Ureter (tissue), 1 donor: ENCODE data around the gene PLEKHG4B. TPM values are rescaled to one million over a fixed set of nuclear protein-coding genes. Genes with fewer than 3 reads are reported as not detected.
"Not testable (repeated sequence)": the region's sequence is repeated elsewhere in the genome, so short reads cannot be mapped to it uniquely, and the experiment has no call there.

ENCODE experiments used
- DNase-seq: peaks from one replicate; pipeline ENCODE4 v3.0.0-alpha.2; 2020; ENCODE audit warnings: low spot score
- total RNA-seq: library from RNA; stranded (reverse); gene quantifications from one replicate; pipeline ENCODE4 v1.2.4, GENCODE V29; 2023
- donor health status: DM: yes; HTN: yes; CAD: no.

PLEKHG4B gene
- total RNA-seq, 1 donor from 2014 or later, result 9.5 TPM

DNA sequence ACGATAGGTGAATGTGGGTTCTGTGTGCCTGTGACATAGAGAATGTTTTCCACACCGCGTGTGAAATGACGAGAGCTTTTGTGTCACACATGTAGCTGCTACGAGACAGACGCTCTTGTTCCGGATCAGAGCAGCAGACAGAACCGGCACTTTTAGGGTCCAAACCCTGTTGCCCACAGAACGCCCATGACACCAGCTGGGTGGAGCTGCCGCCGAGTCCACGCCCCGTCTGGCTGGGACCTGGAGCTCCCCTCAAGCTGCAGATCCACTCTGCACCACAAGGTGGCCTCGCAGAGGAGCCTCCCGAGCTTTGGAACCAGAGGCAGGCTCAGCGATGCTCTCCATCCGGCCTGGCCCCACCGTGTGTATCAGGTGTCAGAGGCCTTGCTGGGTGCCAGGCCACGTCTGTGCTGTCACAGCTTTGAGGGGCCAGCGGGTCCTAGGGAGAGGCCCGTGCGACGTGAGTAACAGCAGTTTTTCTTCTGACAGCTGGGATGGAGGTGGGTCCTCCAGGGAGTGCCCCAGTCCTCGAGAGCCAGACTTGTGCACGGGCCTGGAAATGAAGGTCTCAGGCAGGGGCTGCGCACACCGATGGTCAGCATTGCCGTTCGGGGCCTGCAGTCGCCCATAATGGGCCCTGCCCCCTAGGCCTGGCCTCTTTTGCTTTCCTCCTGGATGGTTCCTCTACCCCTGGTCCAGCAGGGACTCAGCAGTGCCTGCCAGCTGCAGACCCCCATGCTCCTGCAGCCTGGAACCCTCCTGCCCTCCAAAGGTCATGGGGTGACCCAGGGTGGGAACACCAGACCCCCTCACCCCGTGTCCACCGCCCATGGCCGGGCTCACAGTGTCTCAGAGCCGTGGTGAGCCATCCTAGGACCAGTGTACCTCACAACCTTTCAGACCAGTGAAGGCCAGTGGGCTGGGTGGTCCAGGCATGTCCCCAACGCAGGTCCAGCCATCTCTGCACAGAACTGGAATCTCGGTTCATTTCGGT, 96.8 kb downstream of the PLEKHG4B start:
- peak; percentile 89 for DNase-seq

DNA sequence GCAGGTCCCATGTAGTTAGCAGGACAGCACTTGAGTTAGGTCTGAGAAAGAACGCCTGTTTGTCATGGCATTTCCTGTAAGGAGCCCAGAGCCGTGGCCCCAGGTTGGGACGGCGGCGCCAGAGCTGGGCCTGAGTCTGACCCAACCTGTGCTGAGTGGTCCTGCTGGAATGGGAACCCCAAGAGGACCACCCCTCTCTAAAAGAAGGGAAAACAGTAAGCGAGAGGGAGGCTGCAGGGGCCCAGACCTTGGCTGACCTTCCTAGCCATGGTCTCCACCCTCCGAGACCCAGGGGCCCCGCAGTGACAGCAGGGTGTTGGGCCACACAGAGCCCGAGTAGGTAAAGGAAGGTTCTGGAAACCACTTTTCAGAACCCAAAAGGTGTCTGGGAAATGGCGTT, 97.5 kb downstream of the PLEKHG4B start:
- no peak for DNase-seq

DNA sequence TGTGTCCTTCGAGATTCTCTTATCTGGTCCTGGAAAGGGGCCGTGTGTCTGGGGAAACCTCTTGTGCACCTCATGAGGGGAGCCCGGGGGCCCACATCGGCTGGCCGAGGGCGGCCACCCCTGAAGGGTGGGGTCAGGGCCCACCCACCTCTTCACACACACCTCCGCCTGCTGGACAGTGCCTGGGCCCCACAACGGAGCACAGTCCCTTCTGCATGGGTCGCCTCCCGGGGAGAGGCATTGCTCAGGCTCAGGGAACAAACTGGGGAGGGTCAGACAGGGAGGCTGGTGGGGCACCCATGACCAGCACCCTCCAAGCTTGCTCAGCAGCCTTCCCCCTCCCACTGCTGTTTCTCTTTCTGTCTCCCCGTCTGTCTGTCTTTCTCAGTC, 98.0 kb downstream of the PLEKHG4B start:
- no peak for DNase-seq

DNA sequence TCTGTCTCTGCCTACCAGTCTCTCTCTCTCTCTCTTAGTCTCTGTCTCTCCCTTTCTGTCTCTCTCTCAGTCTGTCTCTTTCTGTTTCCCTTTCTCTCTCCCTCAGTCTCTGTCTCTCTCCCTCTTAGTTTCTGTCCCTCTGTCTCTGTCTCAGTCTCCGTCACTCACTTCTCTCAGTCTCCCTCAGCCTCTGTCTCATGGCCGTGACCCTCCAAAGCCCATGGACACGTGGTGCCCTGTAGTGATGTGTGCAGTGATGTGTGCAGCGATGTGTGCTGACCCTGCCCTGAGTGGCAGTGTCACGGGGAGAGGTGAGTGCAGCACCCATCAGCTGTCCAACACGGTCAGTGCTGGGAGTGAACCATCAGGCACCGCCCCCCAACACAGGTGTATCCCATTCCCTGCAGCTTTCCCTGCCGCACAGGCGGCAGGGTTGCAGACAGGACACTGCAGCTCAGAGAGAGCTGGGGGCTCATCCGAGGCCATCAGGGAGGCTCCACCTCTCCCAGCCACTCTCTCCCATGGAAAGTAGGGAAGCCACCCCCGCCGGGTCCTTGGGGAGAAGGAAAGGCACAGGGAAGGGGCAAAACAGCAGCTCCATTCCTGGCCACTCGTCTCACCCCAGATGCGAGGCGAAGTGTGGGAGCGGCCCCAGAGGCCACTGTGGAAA, 98.5 kb downstream of the PLEKHG4B start:
- no peak for DNase-seq

DNA sequence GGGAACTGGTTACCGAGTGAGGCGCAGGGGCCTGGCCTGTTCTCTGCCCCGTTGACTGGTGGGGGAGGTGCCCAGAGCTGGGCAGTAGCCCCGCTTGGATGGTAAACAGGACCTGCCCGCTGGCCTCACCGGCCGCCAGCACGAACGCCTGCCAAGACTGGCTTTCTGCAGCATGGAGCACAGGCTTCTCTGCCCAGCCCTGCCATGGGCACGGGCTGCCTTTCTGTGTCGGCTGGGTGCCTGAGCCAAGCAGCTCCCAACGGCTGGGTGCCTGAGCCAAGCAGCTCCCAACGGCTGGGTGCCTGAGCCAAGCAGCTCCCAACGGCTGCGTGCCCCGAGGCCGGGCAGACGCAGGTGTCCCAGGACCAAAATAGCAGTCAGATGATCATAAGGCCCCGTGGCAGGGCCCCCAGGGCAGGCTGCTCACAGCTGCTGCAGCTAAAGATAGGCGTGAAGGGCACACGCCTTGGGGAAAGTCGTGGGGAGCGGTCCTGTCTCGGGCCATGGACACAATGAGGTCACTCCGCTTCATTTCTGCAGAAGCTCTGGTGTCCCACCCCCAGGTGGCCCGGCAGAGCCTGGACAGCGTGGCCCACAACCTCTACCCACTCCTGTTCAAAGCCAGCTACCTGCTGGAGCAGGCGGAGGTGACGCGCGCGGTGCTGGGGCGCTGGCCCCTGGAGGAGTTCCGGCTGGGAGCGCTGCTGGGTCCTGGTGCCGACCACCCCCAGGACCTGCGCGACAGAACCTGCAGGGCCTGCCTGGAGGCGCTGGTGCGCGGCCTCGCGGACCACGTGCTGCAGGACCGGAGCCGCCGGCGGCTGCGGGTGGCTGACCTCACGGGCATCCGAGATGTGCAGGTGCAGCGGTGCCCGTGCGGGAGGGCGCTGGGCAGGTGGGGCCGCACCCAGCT, 99.3 kb downstream of the PLEKHG4B start, which contains the start of gene LRRC14B:
Gene LRRC14B, plus strand, starts transcription at position 460 of the 913 bp plus-strand sequence. Its CDS starts 44 bp downstream, at position 504.
- no peak for DNase-seq

DNA sequence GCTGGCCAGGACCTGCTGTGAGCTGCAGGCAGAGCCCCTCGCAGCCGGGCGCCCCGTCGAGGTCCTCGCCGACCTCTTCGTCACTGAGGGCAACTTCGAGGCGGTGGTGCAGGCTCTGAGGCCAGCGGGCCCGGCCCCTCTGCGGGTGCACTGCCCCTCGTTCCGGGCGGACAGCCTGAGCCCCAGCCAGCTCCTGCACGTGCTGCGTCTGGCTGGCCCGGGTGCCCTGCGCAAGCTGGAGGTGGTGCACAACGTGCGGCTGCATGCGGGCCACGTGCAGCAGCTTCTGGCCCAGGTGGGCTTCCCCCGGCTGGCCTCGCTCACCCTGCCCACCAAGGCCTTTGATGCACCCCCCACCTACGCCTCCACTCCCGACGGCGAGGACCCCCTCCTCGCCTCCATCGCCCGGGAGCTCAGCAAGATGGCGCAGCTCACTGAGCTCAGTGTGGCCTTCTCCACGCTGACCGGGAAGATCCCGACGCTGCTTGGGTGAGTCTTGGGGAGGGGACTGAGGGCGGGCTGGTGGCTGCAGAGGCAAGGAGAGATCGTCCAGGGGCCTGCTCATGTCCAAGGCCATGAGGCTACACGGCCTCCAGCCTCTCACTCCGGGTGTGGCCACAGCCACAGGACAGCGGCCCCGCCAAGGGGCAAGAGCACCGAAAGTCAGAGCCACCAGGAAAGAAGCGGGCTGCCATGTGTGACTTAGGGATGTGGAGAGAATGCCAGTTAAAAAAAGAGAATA, 100.2 kb downstream of the PLEKHG4B start:
- no peak for DNase-seq

DNA sequence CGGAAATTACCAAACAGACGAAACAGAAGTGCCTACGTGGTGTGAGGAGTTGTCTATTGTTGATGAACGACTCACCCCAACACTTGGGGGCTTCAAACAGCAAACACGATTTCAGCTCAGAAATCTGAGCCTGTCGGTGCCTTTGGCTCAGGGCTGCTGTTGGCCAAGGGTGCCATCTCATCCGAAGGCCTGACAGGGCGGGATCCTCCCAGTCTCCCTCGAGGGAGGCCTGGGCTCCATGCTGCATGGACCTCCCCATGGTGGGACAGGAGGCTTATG, 100.7 kb downstream of the PLEKHG4B start:
- no peak for DNase-seq

DNA sequence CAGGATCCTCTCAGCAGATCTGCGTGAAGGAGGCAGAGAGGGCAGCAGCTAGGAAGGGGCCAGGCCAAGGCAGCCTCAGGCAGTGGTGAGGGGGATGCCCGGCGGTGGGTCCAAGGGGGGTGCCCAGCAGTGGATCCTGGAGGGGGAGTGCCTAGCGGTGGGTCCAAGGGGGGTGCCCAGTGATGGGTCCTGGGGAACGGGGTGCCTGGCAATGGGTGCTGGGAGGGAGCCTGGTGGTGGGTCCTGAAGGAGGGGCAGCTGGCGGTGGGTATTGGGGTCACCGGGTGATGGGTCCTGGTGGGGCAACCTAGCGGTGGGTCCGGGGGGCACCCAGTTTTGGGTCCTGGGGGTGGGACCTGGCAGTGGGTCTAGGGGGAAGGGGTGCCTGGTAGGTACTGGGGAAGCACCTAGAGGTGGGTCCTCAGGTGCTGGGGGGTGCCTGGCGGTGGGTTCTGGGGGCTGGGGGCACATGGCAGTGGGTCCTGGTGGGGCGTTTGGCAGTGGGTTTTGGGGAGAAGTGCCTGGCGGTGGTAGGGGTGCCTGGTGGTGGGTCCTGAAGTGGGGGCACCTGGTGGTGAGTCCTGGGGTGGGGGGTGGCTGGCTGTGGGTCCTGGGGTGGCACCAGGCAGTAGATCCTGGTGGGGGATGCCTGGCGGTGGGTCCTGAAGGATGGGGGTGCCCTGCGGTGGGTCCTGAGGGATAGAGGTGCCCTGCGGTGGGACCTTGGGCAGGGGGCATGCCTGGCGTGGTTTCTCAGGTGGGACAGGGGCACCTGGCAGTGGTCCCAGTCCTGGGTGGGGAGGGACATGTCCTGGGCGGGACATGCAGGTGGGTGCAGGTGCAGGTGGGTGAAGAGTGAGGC, 101.2 kb downstream of the PLEKHG4B start:
- DNase-seq, result no peak

DNA sequence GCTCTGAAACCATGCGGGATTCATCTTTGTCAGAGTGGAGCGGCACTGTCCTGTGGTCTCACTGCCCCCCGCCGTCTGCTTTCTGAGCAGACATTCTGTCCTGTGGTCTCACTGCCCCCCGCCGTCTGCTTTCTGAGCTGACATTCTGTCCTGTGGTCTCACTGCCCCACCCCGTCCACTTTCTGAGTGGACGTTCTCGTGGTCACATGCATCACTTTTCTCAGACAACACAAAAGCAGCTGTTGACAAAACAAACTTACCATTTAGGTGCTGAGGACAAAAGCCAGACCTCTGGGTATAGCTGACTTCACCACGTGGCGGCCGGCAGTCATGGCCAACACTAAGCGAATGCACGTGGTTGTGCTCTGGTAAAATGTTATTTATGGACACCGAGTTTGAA, 102.1 kb downstream of the PLEKHG4B start:
- no peak for DNase-seq

DNA sequence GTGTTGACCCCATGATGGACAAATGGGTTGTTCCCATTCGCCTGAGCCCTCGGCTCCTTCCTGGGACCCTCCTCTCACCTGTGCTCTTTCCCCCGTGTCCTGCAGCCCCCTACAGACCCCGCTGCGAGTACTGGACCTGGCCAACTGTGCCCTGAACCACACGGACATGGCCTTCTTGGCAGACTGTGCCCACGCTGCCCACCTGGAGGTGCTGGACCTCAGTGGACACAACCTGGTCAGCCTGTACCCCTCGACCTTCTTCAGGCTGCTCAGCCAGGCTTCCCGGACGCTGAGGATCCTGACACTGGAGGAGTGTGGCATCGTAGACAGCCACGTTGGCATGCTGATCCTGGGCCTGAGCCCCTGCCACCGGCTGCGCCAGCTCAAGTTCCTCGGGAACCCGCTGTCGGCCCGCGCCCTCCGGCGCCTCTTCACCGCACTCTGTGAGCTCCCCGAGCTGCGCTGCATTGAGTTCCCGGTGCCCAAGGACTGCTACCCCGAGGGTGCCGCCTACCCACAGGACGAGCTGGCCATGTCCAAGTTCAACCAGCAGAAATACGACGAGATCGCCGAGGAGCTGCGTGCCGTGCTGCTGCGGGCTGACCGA, 102.7 kb downstream of the PLEKHG4B start:
- no peak for DNase-seq

DNA sequence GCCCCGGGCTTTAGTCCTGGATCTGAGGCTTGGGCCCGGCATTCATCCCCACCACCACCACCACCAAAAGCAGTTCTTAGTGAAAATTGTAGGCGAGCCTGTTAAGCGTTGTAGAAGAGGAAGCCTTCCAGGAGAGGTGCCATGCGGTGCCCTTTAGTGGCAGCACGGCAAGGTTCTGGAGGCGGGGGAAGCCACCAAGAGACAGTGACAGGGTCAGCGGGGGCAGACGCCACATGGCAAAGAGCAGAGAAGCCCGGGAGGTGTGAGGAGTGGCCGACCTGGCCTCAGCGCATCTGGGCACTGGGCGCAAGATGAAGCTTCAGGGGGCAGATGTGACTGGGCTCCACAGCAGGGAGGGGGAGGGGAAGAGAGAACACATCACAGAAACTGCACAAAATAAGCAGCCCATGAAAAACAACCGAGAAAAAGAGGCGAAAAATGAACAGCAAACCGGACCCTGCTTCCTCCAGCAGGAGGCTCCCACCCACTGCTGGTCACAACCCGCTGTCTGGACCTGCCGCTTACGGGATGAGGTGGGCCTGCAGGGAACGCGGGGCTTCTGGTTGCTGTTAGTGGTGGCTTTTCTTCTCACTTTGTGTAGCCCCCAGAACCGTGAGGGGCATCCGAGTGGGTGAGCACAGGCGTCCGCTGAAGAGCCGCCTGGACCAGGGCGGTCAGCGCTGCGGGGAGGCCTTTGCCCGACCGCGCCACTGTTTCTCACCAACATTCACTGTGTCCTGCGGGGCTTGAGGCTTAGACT, 103.6 kb downstream of the PLEKHG4B start:
- no peak for DNase-seq

DNA sequence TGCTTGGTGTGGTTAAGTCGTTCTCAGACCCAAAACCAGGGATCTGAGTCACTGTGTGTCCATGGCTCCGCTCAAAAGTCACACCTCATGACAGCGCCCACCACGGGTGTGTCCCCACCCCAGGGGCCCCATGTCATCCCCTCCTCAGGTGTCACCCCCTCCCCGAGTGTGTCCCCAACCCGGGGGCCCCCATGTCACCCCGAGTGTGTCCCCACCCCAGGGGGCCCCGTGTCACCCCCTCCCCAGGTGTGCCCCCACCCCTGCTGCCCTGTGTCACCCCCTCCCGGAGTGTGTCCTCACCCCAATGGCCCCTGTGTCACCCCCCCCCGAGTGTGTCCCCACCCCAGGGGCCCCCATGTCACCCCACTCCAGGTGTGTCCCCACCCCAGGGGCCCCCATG, 104.4 kb downstream of the PLEKHG4B start:
- no peak for DNase-seq

DNA sequence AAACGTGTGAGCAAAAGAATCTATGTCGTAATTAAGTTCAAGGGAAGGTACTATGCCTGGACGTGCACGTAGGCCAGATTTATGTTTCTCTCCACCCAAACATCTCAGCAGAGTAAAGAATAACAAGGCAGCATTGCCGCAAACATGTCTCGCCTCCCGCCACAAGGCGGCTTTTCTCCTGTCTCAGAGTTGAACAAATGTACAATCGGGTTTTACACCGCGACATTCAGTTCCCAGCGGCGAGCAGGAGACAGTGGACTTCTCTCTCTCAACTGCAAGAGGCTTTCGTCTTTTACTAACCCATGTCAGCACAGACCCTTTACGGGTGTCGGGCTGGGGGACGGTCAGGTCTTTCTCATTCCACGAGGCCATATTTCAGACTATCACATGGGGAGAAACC, 105.1 kb downstream of the PLEKHG4B start:
- DNase-seq, result not testable (repeated sequence)

DNA sequence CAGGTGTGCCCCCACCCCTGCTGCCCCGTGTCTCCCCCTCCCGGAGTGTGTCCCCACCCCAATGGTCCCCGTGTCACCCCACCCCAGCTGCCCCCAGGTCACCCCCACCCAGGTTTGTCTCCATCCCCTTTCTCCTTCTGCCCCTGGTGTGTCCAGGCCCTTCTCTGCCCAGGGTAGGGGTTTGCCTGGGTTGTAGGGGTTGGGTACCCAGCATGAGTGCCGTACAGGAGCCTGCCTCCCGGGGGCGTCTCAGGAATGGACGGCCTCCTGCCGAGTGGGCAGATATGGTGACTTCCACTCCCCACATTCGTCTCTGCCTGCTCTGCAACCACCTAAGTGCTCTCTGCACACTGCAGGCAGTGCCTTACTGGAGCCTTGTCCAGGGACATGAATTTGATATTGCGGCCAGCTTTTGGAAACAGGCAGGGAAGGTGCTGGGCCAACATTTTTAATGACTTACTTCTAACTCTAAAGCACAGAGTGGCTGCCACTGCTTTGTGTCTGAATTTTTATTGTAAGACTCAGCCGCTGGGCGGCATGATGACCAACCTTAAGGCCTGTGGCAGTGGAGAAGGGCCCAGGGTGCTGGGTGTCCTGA, 106.0 kb downstream of the PLEKHG4B start:
- DNase-seq, result no peak

DNA sequence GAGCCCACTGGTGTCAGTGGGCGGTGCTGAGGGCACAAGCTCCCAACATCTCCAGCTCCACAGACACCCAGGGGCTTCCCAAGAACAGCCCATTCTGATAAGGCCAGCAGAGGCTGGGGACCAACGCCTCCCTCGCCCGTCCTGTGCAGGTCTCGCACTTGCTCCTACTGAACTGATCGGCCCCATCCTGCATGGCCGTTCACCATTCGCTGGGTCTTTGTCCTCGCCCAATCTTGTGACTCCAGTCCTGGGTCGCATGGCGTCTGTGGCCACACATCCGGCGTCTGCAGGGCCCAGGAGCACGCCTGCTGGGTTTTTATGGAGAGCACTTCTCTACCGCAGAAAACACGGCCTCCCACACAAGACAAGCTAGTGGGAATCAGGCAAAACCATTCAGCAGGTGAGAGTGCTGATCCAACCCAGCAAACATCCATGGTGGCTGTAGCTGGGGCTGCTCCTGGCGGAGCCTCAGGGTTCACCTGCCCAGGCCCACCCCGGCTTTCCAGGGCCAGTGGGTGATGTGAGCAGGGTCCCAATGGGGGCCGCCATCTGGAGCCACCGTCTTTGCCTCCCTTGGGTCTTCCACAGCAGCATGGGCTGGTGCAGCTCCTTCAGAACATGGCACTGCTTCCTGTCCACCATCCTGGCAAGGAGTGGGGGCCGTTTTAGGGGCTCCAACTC, 106.7 kb downstream of the PLEKHG4B start:
- no peak for DNase-seq

DNA sequence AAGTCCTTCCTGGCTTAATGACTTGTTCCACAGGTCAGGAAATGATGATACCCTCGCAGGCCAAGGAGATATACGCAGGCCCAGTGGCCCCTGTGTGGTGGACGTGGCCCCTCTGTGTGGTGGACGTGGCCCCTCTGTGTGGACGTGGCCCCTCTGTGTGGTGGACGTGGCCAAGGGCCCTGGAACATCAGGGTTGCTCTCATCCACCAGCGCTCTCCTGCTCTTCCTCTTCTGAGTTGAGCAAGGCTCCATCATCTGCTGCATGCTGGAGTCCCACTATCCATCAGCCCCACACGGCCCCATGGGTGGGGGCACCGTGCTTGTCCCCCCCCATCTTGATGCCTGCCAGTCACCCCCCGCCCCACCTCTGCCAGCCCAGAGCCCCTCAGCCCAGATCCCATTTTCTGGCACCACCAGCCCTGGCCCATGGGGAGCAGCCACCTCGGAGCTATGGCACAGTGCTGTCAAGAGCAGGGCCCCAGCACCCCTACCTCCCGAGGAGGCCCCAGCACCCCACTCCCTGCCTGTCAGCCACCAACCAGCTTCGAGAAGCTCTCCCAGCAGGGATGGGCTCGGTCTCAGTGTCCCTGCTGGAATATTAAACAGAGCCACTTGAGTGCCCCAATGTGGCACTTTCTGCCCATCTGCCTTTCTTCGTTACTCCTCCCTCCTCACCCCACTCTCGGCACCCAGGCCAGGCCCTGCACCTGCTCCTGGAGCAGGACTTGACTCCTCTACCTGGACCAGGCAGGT, 107.4 kb downstream of the PLEKHG4B start:
- no peak for DNase-seq

DNA sequence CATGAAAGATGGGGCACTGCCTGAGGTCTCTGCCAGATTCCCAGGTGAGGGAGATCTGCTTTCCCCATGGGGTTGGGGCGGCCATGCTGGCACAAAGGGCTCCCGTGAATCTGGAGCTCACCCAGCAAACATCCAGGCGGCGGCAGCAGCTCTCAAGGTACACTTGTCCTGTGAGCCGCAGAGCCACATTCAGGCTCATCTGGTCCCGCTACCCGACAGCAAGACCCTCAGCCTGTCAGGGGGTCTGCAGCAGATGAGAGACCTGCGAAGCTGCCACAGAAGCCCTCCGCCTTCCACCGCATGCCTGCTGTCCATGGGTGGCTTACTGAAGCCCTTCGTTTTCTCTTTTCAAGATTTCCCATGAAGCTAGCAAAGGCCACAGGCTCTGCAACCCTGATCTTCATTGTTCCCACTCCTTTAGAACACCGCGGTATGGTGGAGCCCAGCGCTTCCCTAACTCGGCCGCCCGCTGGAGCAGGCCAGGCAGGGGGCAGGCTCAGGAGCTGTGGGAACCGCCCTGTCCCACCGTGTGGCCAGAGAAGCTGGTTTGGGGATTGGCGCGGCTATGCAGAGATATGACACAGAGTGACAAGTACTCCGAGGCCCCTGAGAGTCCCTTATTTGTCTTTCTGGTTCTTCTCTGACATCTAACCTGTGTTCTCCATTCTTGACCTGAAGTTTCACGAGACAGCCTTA, 108.1 kb downstream of the PLEKHG4B start:
- no peak for DNase-seq
